Measurements from ENCODE around the gene KLHL29.

The KLHL29 gene

DNA sequence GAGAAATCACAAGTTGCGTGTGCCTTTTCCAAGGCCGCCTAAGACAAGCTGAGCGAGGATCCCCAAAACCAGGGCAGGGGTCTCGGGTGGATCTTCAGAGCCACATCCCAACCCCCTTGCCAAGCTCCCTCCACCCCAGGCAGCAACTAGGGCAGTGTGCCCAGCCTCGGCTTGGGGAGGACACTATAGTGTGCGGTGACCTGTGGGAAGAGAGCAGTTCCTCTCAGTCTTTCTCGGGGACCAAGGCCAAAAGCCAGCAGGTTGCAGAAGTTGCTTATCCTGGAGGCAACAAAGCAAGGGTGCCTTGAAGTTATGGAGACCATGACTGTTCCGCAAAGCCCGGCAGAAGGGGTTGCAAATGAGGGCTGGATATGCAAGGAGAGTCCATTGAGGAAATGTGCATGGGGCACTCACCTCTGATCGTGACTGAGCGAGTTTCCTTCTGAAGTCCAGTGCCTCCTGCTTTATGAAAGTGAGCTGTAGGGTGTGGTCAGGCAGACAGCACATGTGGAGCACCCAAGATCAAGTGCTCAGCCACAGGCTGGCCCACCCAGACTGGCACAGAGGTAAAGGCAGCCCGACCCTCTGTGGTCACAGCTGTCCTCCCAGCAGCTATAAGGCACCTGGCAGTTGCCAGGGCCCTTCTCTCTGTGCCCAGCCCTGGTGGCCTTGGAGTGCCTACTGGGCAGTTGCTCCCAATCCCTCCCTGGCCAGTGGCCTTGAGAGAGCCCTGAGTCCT, 281.4 kb downstream of the KLHL29 start:
- DNase-seq = no peak

DNA sequence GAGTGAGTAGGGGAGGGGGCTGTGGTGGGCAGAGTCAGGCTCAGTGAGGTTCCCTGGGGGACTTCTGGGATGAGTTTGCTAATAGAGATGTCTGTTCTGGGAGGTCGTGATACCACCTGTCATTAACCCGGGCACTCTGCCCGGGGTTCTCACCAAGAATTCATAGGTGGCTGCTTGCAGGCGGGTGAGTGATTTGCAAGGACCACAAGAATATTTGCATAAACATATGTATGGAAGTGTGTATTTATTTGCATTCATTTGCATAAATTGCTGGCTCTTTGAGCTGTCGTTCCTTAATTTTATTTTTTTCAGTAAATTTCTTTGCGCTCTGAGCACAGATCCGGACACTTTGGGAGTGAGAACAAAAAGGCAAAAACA, 282.0 kb downstream of the KLHL29 start:
- DNase-seq = no peak

DNA sequence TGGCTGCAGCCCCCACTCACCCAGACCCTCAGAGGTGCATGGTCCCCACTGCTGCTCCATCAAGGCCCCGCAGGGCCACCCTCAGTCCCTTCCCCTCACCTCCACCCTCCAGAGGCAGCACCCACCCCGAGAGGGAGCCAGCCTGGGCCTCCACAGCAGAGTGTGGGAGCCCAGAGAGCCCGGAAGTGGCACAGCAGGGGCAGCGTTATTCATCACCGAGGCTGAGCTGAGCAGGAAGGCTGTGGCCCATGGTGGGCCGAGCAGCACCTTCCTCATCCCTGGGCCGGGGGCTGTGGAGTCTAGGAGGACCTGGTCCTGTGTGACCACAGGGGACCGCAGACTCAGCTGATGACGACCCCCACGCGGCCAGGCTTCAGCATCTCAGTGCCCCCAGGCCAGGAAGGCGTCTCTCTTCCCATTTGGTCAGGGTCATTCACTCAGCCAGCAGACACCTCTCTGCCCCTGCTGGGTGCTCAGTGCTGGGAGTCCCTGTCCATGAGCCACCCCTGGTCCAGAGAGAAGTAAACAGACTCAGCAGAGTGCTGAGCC, 283.9 kb downstream of the KLHL29 start:
- DNase-seq = no peak

DNA sequence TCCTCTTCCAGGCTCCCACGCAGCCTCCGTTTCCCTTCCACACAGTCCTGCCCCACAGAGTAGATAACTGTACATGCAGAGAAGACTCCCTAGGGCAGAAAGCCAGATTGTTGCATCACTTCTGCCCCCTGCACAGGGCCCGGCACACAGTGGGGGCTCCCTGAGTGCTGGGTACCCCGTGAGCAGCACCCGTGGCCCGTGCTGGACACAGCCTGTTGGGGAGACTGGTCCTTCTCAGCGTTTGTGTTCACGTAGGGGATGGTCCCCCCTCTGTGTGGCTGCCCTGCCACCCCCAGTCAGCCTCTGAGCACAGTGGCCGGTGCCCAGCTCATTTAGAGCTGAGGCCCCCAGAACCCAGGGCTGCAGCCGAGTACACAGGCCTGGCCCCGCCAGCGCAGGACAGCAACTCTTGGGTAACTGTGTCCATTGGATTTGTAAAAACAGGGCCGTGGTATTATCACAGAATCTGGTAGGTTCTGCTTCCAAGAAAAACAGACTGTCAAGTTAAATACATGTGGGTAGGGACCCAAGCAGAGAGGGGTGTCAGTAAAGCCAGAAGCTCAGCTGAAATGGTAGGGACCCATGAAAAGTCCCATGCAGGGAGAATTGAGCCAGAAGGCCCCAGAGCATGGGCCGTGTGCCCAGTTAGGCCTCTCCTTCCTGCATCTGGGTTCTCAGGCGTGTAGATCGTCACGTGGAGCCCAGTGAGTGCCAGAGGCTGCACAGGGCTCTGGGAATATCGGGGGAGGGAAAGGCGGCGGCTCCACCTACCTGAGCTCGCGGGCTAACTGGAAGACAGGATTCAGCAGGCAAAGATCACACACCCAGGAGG, 284.6 kb downstream of the KLHL29 start:
- DNase-seq = no peak

DNA sequence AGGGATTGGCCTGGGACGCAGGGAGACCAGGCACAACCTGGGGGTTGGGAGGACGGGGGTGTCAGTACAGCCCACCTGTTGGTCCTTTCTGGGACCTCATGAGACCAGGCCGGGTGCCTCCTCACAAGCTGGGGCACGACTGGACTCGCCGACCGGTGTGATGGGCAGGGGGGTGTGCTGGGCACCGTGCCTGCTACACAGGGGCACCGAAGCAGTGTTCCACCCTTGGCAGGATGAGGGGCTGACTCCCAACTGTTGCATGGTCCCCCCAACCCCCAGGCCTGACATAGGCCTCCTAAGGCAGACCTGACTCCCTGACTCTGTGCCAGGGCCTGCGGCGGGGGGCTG, 285.2 kb downstream of the KLHL29 start:
- no peak for DNase-seq

DNA sequence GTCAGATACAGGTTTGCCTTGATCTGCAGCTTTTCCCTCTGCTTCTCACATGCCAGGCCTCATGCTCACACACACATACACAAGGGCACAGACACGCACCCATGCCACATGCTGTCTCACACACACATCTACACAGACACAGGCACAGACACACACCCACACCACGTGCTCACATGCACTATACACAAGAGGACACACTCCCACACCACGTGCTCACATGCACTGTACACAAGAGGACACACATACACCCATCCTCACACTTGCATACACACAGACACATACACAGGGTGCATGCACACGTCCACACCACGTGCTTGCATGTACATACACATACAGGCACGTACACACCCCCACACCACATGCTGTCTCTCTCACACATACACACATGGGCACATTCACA, 288.1 kb downstream of the KLHL29 start:
- DNase-seq = no peak

DNA sequence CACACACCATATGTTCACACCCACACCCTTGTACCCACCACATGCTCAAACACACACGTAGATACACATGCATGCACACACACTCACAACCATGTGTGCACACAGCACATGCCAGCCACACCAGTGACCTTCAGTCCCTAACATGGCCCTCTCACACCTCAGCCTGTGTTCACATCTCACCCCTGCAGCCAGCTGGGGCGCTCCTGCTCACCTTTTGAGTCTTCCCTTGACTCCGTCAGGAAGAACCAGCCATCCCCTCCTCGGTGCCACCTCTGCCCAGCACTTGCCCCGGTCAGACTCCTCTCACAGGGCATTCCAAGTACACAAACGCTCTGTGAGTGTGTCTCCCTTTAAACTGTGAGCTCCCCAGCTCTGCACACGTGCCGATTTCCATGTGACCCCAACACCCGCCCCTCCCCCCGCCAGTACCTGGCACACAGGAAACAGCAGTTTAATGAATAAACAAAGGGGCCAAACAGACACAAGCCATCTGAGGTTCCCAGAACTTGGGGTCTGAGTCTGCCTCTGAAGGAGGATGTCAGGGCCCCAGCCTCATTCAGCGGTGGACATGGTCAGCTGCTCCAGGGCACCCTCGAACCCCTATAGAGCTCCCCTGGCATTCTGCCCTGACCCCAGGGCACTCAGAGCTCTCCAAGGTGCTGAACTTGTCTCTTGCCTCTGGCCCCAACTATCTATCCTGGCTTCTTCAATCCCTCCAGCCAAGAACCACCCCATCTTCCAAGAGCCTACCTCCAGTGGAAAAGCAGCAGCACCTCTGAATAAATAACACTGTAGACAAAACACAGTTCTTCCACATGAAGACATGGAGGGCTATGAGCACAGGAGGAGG, 289.1 kb downstream of the KLHL29 start:
- no peak for DNase-seq

DNA sequence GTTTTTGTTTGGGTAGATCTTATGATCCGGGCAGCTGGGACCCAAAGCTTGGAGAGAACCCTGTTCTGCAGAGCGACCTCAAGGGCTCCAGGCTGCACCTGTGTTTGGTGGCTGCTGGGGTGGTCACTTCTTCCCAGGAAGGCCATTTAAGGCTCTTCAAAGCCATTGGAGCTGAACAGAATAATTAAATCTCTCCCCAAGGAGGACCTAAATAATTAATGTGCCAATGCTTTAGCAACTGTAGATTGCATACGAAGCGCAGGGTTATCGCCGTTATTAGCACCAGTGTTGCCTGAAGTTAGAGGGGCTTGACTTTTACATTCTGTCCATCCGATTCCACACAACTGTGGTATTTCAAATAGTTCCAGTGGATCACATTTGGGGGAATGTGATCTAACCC, 290.5 kb downstream of the KLHL29 start:
- no peak for DNase-seq

DNA sequence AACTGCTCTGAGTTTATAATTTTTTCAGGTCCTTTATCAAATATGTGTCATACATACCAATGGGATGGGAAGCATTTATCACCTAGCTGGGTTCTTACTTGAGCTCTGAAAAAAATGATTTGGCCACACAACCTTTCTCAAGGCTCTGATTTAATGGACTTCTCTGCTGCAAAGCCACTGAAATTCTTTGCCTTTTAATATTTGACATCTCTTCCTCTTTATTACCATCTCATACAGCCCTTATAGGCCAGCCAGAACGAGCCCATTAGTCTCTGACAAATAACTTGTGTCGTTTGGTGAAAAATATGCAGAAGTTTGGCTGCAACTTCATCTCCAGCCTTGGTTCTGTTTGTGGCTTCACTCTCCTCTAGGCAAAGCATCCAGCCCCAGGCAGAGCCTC, 292.9 kb downstream of the KLHL29 start:
- no peak for DNase-seq

DNA sequence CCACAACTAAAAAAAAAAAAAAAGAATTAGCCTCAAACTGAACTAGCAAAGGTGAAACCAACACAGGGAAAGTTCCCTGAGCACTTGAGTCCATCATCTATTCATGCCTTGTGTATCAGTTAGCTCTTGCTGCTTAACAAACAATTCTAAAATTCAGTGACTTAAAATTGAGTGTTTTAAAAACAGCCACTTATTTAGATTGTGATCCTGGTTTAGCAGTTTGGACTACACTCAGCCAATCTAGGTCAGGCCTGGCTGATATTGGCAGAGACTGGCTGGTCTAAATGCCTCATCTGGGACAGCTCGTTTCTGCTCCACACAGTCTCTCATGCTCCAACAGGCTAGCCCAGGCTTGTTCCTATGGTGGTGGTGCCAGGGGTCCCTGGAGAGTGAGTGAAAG, 294.1 kb downstream of the KLHL29 start:
- no peak for DNase-seq

DNA sequence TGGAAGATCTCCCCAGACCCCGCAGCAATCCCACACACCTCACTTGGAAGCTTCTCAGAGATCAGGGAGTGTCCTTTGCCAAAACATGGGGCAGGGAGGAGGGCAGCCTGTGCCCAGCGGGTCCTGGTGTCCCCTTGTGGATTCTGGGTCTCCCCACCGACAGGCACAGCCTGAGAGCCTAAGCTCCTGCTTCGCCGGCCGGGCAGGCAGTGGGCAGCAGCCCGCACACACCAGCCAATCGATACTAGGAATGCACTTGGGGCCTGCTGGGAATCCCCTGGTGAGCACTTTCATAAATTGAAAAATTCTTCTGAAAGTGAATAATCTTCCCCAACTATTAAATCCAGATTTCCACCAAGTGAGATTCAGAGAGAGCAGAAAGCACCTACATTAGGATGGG, 296.0 kb downstream of the KLHL29 start:
- DNase-seq = no peak

DNA sequence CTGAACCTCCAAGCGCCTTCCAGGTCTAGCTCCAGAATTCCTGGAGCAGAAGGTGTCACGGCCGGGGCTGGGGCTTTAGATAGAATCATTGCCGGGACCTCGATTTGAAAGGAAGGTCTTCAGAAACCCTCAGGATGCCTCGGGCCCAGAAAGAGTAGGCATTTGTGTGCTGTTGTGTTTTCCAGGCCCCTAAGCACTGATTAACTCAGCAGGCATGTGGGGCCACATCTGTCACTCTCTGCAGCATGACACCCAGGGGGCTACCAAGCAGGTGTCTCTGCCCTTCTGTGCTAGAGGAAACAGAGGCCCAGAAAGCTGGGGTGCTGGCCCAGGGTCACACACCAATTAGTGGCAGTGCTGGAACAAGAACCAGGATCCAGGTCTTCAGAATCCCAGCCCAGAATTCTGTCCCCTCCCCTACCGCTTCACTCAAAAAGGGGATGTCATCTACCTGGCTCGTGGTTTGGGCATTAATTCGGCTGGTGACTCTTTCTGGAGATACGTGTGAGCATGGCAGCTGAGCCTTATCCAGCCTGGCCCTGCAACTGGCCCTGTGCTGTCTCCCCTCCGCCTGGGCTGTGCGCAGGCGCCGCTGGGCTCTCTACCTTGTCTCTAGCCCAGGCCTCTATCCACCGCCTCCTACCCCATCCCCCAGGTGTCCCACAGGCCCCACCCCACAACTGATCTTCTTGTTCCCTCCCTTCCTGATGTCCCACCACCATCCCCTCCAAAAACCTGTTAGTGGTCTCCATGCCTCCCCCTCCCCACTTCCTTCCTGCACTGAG, 296.6 kb downstream of the KLHL29 start:
- no peak for DNase-seq

DNA sequence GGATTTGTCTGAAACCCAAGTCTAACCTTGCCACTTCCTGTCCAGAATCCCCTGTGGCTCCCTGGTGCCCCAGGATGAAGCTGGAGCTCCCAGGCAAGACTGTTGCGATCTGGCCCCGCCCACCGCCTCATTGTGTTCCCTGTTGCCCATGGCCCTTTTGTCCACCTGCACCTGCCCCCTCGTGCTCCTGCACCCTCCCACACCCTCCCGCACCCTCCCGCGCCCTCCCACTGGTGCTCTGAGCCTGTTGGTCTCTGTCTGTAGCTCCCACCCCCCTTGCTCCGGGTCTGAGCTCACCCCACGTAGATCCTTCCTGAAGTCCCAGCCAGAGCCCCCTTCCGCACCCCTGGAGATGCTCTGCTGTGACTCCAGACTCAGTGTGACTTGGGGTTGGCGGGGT, 297.5 kb downstream of the KLHL29 start:
- DNase-seq = no peak

DNA sequence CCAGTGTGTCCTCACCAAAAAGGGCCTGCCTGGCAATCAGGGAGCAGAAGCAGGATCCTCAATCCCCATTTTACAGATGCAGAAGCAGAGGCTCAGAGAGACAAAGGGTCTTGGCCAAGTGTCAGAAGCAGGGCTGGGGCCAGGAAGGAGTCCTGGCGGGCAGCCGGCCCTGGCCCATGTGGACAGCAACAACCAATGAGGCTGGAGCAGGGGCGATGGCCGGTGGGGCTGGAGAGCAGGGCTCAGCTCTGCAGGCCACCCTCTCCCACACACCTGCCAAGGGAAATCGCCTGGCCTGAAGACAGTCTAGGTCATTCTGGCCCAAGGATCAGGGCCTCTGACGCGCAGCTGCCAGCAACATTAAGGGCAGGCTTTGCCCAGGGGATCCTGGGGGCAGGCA, 298.0 kb downstream of the KLHL29 start:
- no peak for DNase-seq

DNA sequence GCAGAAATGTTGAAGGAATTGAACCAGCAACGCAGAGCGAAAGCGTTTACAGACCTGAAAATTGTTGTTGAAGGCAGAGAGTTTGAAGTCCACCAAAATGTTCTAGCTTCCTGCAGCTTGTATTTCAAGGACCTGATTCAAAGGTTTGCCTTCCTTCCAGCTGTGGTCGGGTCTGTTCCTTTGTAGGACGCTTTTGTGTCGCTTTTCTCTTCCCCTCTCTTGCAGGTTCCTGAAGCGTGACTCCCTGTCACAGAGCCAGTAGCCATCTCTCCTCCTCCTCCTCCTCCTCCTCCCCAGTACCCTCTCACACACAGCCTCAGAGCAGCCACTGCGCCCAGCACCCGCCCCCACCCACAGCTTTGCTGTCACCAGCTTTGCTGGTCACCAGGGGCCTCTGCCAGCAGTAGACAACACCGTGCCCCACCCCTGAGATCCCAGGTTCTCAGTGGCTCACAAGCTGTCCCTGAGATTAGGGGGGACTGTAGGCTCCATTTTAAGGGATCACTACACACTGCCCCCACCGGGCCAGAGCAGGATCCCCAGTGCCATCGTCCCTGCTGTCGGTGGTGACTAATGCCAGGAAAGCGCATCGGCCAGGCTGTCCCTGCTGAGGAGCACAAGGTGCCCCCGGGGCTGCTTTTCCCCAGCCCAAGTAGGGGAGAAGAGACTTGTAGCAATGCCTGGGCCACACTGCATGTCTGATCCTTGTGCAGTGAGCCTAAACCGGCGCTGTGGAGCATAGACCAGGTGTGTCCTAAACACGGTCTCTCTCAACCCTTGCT, 299.6 kb downstream of the KLHL29 start:
- DNase-seq = peak; percentile 6

DNA sequence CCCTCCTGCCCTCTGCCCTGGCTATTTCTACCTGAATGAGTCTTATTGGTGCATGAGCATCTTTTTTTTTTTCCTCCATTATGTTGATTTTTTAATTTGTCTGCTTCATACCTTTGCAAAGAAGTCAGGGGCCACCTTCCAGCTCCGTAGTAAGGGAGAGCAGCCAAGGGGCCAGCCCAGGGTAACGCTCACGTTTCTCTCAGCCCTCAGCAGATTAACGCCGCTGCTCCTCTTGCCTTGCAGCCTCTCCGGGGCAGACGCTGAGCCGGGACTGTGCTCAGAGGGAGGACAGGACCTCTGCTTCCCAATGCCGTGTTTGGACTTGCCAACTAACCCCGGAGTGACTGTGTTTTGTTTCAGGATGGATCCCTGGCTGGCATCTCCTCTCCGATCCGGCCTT, 300.2 kb downstream of the KLHL29 start:
- DNase-seq = no peak

DNA sequence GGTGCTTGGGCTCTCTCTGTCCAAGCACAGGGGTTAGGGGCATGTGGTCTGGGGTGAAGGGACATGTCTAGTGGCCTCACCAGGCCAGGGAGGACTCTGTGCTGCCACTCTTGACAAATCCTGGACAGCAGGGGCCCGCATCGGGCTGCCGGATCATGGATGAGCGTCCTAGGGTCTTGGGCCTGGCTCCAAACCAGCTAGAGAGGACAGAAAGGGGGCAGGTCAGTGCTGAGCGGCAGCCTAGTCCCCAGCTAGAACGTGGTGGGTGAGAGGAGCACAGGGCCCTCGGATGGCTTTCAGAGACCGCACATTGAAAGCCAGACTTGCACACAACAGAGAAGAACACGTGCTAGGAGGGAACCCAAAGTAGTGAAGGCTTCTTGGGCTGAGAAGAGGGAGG, 300.7 kb downstream of the KLHL29 start:
- no peak for DNase-seq

DNA sequence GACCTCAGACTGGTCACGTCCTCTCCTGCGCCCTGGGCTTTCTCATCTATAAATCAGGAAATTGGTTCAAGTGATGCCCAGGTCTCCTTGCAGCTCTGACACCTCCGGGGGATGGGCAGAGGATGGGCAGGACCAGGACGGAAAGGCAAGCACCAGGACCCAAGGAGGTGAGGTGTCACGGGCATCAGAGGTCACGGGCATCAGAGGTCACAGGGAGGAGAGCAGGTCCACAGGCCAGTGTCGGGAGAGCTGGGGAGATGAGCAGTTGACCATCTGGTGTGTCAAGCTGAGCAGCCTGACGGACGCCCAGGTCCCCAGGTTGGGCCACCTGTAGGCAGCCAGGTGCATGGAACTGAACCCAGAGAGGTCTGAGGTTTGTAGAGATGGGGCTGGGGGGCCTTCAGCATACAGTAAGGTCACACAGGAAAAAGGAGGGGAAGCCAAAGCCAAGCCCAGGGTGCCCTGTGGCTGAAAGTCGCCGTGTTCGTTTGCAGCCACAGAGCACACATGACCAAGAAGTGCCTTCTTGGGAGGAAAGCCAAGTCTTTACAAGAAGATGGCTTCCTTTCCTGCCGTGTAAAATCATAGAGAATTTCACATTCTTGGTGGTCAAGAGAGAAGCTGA, 301.5 kb downstream of the KLHL29 start:
- no peak for DNase-seq

DNA sequence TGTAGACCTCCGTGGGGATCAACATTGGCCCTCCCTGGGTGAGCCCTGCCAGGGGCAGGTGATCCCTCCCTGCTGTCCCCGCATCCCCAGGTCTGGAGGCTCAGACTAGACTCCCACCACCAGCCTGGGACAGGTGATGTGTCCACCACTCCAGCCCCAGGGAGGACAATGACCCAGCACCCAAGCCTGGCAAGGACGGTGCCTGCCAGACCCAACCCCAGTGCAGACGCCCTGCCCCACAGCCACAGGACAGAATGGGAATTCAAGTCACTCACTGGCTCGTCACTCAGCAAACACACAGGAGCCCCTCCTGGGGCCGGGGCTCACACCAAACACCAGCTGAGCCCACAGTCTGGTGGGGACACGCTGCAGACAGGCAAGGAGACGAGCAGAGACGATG, 302.2 kb downstream of the KLHL29 start:
- DNase-seq = no peak

DNA sequence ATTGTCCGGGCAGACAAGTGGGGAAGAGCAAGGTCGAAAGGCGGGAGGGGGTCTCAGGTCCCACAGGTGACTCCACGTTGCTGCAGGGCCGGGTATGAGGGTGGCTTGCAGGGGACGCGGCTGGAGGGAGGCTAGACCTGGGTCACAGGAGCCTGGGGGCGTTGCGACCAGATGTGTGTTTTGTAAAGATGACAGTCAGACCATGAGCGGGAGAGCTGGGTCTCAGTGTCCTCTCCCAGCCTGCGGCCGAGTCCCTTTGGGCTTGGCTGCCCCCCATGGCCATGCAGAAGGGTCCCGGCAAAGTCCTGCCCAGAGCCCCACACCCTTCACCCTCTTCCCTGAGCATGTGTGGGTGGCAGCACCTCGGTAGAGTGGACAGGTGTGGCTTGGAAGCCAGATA, 302.7 kb downstream of the KLHL29 start:
- no peak for DNase-seq

DNA sequence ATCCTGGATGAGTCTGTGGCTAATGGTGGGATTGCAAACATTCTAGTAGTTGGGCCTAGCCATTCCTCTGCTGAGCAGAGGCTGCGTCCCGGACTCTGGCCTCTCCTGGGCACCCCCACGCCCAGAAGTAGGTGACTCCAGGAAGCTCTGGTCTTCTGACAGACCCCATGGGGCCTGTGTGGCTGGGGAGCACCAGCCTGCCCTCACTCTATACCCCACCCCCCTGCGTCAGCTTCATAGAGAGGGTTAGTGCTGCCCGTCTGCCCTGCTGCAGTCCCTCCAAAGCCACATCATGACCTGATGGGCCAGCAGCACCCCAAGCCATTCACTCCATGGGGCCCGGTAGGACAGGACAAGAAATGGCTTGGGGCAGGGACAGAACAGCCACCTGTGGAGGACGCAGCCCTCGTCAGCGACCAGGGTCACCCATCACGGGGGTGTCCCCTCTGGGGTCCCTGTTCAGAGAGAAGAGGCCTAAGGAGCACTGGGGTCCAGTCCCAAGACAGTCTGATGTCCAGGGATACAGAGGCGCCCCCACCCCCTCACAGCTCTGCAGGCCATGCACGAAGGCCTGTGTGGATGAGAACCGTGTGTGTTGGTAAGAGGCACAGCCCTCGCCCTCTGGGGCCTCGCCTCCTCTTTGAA, 303.6 kb downstream of the KLHL29 start:
- no peak for DNase-seq

Measured in EL (cell line).